Colonic mucosa (tissue), 4 donors: ENCODE measurements around the gene GAPVD1. TPM values are rescaled to one million over a fixed set of nuclear protein-coding genes. Genes with fewer than 3 reads are reported as not detected.

Source experiments
- DNase-seq: peaks from one replicate; pipeline ENCODE4 v3.0.0-alpha.2; 2020
- H3K27ac ChIP-seq: fragments of 200-600 bp; one replicate; pipeline ENCODE4 v1.8.0; 2021
- H3K27me3 ChIP-seq: fragments of 200-600 bp; one replicate; pipeline ENCODE4 v1.8.0; 2021
- H3K36me3 ChIP-seq: fragments of 200-600 bp; one replicate; pipeline ENCODE4 v1.8.0; 2021
- H3K4me1 ChIP-seq: fragments of 200-600 bp; one replicate; pipeline ENCODE4 v1.8.0; 2021; ENCODE audit warnings: mild to moderate bottlenecking
- H3K4me3 ChIP-seq: fragments of 200-600 bp; one replicate; pipeline ENCODE4 v1.8.0; 2021
- H3K9ac ChIP-seq, 2 donors: one replicate each; pipeline ENCODE4 v1.7.0; 2013; ENCODE audit warnings: control low read depth in 2 of 2, low read depth in 2 of 2, low read length in 2 of 2
- H3K9me3 ChIP-seq: fragments of 200-600 bp; one replicate; pipeline ENCODE4 v1.8.0; 2021
- CTCF ChIP-seq: fragments of 200-600 bp; IDR thresholded peaks from one replicate; pipeline ENCODE4 v1.8.0; 2022; ENCODE audit warnings: antibody characterized with exemption, mild to moderate bottlenecking
- intact Hi-C: fragments of 100-400 bp; cut with DNase I; formaldehyde crosslinking; loops from one replicate; pipeline ENCODE4 v1.14.1; 2022
- total RNA-seq, 2 donors: library from RNA; stranded (reverse); fragmentation: NEBNext Ultra II Directional in 1 of 2; extraction: Animal tissue kit (Norgen Biotek cat#: 25700) in 1 of 2; gene quantifications; one replicate each; pipeline ENCODE4 v1.2.1, GENCODE V29; 2021
- donor health status: healthy.
- donor health status: DM: no; HTN: no; CAD: no.
- donor health status: DM: no; HTN: no; CAD: no.

The GAPVD1 gene
- total RNA-seq, 2 donors from 2014 or later, result 38.9 to 42.0 TPM

DNA sequence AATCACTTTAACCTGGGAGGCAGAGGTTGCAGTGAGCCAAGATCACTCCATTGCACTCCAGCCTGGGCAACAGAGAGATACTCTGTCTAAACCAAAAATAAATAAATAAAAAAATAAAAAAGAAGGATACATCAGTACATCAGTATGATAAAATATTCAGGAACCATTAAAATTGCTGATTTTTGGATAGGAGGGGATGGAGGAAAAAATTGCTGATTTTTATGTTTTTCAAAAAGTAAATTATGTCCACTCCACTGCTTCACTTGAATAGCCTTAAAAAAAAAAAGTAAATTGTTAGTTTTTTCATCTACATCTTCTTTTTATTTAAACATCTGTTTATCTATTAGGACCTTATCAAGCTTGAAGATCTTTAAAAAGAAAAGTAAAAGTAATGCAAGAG, 7.4 kb upstream of the GAPVD1 start:
- H3K4me3 ChIP-seq, result no peak overlapping the region

DNA sequence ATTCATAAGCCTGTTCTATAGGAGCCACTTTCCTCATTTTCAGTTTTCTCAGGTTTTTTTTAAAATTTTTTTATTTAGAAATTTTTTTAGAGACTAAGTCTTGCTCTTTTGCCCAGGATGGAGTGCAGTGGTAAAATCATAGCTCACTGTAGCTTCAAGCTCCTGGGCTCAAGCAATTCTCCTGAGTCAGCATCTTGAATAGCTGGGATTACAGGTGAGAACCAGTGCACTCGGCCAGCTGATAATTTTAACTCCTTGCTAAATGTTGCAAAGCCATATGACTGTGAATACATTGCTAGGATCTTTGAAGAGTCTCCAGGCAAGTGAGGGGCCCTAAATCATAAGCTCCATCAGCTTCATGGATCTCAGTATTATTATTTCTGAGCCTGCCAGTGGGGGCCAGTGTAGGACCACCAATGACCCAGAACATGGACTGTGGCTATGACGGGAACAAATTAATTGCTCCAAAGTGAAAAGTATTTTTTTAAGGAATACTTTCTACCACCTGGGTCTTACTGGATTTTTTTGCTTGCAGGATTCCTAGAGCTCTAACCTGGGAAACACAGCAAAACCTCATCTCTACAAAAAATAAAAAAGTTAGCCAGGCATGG, 5.7 kb upstream of the GAPVD1 start:
- intact Hi-C loops, result no loop called here
- no peak overlapping the region for H3K27ac ChIP-seq
- H3K36me3 ChIP-seq, result no peaks in the 10 kb centered on the region
- H3K4me3 ChIP-seq, result no peak overlapping the region
- DNase-seq, result no peak
- no peaks in the 10 kb centered on the region for H3K4me1 ChIP-seq
- no peaks in the 10 kb centered on the region for H3K27me3 ChIP-seq
- H3K9ac ChIP-seq, result no peak overlapping the region
- TF ChIP-seq CTCF, result no peak
- H3K9me3 ChIP-seq, result no peaks in the 10 kb centered on the region

More for the DNA sequence above, 7.4 kb upstream of the GAPVD1 start:
- no peak overlapping the region for H3K27ac ChIP-seq
- intact Hi-C loops, result no loop called here
- H3K27me3 ChIP-seq, result no peaks in the 10 kb centered on the region
- H3K36me3 ChIP-seq, result no peaks in the 10 kb centered on the region
- no peak for DNase-seq
- H3K9me3 ChIP-seq, result no peaks in the 10 kb centered on the region
- H3K9ac ChIP-seq, result no peak overlapping the region
- no peaks in the 10 kb centered on the region for H3K4me1 ChIP-seq
- no peak for TF ChIP-seq CTCF

- Histone ChIP-seq H3K4me1 (peaks cover 3% of the 10 kb centered on the region), H3K9ac (no peak overlapping the region), H3K27ac (no peak overlapping the region), H3K27me3 (no peaks in the 10 kb centered on the region), H3K36me3 (no peaks in the 10 kb centered on the region), H3K4me3 (no peak overlapping the region), H3K9me3 (no peaks in the 10 kb centered on the region)
- DNase-seq, result no peak
- no peak for TF ChIP-seq CTCF
- intact Hi-C loops, result no loop called here
These were observed 3.4 kb upstream of the GAPVD1 start for GRCh38 chr9:125258160-125258785.

DNA sequence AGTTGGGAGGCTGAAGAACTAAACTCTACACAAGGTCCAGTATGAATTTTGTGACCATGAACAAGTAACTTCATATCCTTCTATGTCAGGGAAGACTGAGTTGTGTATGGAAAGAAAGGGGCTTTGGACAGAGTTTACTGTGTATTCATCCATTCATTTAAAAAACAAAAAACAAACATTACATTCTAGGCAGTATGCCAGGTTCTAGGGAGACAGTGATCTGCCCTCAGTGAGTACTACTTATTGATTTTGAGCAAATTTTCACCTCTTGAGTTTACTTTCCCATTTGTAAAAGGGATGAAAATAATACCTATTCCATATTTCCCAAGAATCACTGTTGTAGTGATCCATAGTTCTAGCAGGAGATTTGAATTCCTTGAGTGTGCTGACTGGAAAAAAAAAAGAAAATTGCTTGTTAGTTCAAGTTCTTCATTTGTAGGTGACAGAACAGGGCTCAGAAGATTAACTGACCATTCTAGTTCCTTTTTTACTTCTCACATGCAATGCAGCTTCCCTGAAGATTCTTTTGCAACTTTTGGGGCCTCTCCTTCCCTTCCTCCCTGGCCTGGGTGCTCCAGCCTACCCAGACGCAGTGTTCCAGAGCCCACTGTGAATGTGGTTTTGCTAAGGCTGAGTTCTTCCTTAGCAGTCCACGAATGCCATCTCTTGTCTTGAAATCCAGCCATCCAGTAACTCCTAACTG, 2.6 kb upstream of the GAPVD1 start:
- no peak overlapping the region for H3K4me3 ChIP-seq
- peak overlapping the region in 1 of 2 donors; percentile 26 for H3K9ac ChIP-seq
- no peak for TF ChIP-seq CTCF
- no peak overlapping the region for H3K27ac ChIP-seq
- H3K36me3 ChIP-seq, result no peaks in the 10 kb centered on the region
- H3K27me3 ChIP-seq, result no peaks in the 10 kb centered on the region
- DNase-seq, result no peak
- peaks cover 3% of the 10 kb centered on the region for H3K4me1 ChIP-seq
- intact Hi-C loops, result no loop called here
- H3K9me3 ChIP-seq, result no peaks in the 10 kb centered on the region

DNA sequence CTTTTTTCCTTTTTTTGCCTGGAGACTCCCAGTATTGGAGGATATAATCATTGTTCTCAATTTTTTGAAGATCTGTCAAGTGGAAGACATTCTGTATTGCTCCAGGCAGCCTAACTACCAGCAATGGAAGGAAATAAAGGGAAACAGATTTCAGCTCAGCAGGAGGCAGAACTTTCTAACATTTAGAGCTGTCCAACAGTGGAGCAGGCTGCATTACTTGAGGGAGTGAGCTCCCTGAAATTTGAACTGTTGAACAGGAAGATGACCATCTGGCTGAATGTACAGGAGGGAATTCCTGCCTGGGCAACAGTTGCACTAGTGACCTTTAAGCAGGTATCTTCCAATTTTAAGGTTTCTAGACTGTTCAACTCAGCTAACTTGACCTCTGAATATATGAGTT, 1.1 kb upstream of the GAPVD1 start:
- intact Hi-C loops, result no loop called here
- Histone ChIP-seq H3K4me1 (peaks cover 3% of the 10 kb centered on the region), H3K27ac (no peak overlapping the region), H3K9ac (no peak overlapping the region), H3K27me3 (no peaks in the 10 kb centered on the region), H3K9me3 (no peaks in the 10 kb centered on the region), H3K36me3 (no peaks in the 10 kb centered on the region), H3K4me3 (no peak overlapping the region)
- no peak for DNase-seq
- no peak for TF ChIP-seq CTCF
